Neural crest cell (in vitro differentiated cells): ENCODE results near the gene HMG20B. TPM values are rescaled to one million over a fixed set of nuclear protein-coding genes. Genes with fewer than 3 reads are reported as not detected.
A peak's percentile ranks its signal among the peaks of the same experiment; 100 is the strongest.

Experiments
- DNase-seq: peaks from one replicate; pipeline ENCODE4 v3.0.0; 2021; ENCODE audit warnings: low read depth, mixed read lengths, low spot score
- H3K27ac Mint-ChIP-seq: one replicate; pipeline ENCODE4 v1.8.0; 2021; ENCODE audit warnings: mild to moderate bottlenecking, mixed read lengths; ENCODE audit not compliant: unreplicated experiment
- H3K27me3 Mint-ChIP-seq: 2 replicates; pipeline ENCODE4 v1.8.0; 2021; ENCODE audit warnings: low read depth, mild to moderate bottlenecking, mixed read lengths
- H3K36me3 Mint-ChIP-seq: 2 replicates; pipeline ENCODE4 v1.8.0; 2021; ENCODE audit warnings: low read depth, mild to moderate bottlenecking, mixed read lengths
- H3K4me1 Mint-ChIP-seq: 2 replicates; pipeline ENCODE4 v1.8.0; 2021; ENCODE audit warnings: mixed read lengths
- H3K4me3 Mint-ChIP-seq: one replicate; pipeline ENCODE4 v1.8.0; 2021; ENCODE audit warnings: mild to moderate bottlenecking, mixed read lengths
- H3K9me3 Mint-ChIP-seq: 2 replicates; pipeline ENCODE4 v1.8.0; 2021; ENCODE audit warnings: mixed read lengths
- long read RNA-seq: library from polyadenylated mRNA; unstranded; transcript quantifications from one replicate; pipeline ENCODE4 v2.0.0, GENCODE V29; 2020
- total RNA-seq: library from RNA; stranded (reverse); gene quantifications from 2 replicates; pipeline ENCODE4 v1.2.1, GENCODE V29; 2021
- TF ChIP-seq, protein P1 (sequence below): fragments of 200-600 bp; sonication (generic); conservative IDR thresholded peaks from 2 replicates; pipeline ENCODE4 v1.5.0; 2021; ENCODE audit warnings: antibody characterized with exemption, mild to moderate bottlenecking

Gene HMG20B
- total RNA-seq, result 76.2 and 79.6 TPM in 2 replicates
- long read RNA-seq, partial matches to known transcripts, result 0 of 4 reads
- long read RNA-seq, other reads (novel, unspliced or antisense), result 2 of 4 reads

DNA sequence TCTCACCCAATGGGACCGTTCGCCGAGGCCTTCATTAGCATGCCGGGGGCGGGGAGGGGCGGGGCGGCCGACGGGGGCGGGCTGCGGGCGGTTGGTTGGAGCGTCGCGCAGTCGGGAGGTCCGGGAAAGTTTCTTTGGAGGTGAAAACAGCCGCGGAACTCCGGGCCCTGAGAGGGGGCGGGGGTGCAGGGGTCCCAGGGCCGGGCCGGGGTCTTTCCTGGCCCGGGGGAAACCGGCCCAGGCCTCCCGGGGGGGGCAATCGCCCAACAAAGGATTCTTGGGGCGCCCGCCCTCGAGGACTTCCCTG, at the start of gene HMG20B:
HMG20B (plus strand) TSS at position 90 of the 307 bp plus-strand sequence. CDS start 366 bp downstream, outside the sequence.
- Mint-ChIP-seq H3K36me3 (peaks cover 10% of the 10 kb centered on the region), H3K4me1 (peaks cover 41% of the 10 kb centered on the region), H3K9me3 (no peaks in the 10 kb centered on the region), H3K27me3 (peaks cover 21% of the 10 kb centered on the region), H3K4me3 (peak within 1 kb of the TSS; percentile 95), H3K27ac (no peak within 1 kb of the TSS)
- TF ChIP-seq, protein P1, sequence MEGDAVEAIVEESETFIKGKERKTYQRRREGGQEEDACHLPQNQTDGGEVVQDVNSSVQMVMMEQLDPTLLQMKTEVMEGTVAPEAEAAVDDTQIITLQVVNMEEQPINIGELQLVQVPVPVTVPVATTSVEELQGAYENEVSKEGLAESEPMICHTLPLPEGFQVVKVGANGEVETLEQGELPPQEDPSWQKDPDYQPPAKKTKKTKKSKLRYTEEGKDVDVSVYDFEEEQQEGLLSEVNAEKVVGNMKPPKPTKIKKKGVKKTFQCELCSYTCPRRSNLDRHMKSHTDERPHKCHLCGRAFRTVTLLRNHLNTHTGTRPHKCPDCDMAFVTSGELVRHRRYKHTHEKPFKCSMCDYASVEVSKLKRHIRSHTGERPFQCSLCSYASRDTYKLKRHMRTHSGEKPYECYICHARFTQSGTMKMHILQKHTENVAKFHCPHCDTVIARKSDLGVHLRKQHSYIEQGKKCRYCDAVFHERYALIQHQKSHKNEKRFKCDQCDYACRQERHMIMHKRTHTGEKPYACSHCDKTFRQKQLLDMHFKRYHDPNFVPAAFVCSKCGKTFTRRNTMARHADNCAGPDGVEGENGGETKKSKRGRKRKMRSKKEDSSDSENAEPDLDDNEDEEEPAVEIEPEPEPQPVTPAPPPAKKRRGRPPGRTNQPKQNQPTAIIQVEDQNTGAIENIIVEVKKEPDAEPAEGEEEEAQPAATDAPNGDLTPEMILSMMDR, result no peak
- no peak for DNase-seq

DNA sequence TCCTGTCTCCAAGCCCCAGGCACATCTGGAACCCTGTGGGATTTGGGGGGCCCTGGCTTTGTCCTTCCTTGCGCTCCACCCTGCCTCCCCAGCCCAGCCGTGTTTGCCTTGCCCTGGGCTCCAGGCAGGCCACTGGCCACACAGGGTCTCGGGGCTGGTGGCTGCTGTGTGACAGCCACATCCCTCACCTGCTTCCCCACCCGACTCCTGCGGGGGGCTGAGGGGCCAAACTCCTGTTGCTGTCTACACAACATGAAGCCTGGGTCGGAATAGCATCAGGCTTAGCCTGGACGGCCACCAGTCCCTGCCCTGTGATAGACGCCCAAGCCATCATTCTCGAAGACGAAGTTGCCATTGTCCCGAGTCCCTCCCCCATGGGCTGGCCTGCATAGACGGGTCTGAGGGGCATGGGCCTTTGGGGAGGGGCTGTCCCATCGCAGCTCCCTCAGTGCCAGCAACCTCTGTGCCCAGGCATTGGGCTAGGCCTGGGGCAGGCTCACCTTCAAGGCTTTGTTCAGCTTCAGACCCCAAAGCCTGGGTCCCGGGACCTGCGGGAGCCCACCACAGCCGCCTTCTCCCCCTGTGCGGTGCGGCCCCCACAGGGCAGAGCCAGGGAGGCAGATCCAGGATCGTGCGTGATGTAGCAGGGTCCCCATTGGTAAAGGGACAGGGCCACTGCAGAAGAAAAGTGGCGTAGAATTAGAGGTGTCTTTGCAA, 49.2 kb upstream of the HMG20B start:
- Mint-ChIP-seq H3K36me3 (peaks cover 3% of the 10 kb centered on the region), H3K27ac (no peak overlapping the region), H3K27me3 (no peaks in the 10 kb centered on the region), H3K4me3 (no peak overlapping the region), H3K4me1 (no peaks in the 10 kb centered on the region), H3K9me3 (no peaks in the 10 kb centered on the region)
- DNase-seq, result no peak
- TF ChIP-seq, protein P1, result no peak

DNA sequence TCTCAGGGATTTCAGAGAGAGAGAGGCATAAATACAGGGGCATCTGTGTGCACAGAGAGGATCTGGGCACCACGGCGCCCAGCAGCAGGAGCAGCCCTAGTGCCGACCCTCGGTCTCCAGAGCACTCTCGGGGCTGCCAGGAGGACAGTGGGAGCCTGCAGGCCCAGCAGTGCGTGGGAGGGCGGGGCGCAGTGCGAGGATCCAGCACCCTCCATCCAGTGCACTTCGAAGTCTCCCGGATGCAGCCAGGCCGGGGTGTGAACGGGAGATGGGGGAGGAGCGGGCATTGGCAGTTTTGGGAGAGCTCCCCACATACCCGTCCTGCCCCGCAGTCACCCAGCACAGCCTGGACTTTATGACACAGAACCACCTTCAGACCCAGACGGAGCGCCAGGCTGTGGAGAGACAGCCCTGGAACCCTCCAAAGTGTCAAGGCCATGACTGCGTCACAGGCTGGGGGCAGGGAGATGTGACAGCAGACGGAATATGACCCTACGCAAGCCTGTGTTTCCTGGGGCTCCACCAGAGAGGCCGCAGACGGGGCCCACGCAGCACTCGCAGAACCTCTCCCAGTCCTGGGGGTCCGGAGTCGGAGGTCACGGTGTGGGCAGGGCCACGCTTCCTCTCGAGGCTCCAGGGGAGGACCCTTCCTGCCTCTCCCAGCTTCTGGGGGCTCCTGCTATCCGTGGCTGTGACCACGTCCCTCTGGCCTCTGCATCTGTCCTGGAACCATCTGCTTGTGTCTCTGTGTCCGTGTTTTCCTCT, 48.5 kb upstream of the HMG20B start:
- TF ChIP-seq, protein P1, result no peak
- H3K9me3 Mint-ChIP-seq, result no peaks in the 10 kb centered on the region
- no peaks in the 10 kb centered on the region for H3K4me1 Mint-ChIP-seq
- H3K27ac Mint-ChIP-seq, result no peak overlapping the region
- H3K4me3 Mint-ChIP-seq, result no peak overlapping the region
- peaks cover 3% of the 10 kb centered on the region for H3K36me3 Mint-ChIP-seq
- no peaks in the 10 kb centered on the region for H3K27me3 Mint-ChIP-seq
- no peak for DNase-seq

DNA sequence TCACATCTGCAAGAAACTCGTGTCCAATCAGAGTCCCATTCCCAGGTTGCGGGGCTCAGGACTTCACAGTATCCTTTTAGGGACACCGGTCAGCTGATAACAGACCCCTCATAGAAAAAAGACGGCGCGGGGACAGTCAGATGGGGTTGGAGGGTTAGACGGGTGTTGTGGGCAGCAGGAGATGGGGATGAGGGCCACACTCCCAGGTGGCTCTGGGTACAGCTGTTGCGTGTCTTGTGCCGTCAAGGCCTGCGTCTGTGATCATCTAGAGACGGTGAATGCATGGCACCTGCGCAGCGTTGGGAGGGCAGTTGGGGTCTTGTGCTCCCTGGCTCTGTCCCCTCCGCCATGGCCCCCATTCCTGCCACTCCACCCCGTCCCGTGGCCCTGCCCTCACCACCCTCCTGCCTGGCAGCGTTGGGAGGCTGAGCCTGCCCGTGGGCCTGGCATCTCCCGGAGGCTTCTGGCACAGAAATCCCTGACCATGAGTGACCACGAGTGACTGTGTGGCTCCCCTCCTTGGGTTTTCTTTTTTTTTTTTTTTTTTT, 47.8 kb upstream of the HMG20B start:
- no peak for DNase-seq
- Mint-ChIP-seq H3K4me1 (no peaks in the 10 kb centered on the region), H3K4me3 (no peak overlapping the region), H3K36me3 (peaks cover 3% of the 10 kb centered on the region), H3K27me3 (no peaks in the 10 kb centered on the region), H3K9me3 (no peaks in the 10 kb centered on the region), H3K27ac (no peak overlapping the region)
- TF ChIP-seq, protein P1, result no peak

DNA sequence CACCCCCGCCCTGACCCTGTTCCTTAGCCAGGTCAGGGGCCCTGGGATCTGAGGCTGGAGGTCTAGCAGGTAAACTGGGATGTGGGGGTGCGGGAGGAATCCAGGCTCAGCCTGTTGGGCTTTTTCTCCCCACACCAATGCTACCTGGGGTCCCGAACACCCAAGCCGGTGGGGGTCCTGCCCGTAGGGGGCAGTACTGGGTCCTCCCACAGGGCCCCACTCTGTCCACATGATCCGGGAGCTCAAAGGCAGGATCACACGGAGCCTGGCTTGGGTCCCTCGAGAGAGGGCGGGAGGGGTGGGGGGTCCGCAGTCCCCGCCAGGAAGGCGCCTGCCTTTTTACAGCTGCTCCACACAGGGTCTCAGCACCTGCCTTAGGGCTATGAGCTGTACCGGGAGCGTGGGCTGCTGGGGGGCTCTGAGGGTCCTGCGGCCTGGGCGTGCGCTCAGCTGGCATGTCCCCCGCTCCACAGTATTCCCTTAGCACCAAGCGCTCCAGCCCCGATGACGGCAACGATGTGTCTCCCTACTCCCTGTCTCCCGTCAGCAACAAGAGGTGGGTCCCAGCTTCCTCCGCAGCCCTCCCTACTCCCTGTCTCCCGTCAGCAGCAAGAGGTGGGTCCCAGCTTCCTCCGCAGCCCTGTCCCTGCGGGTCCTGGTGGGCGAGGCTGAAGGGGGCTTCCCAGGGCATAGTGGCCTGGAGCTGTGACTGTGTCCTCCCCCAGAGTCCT, 46.1 kb upstream of the HMG20B start:
- H3K4me1 Mint-ChIP-seq, result no peaks in the 10 kb centered on the region
- H3K9me3 Mint-ChIP-seq, result no peaks in the 10 kb centered on the region
- no peak overlapping the region for H3K27ac Mint-ChIP-seq
- no peak overlapping the region for H3K4me3 Mint-ChIP-seq
- H3K27me3 Mint-ChIP-seq, result no peaks in the 10 kb centered on the region
- DNase-seq, result no peak
- H3K36me3 Mint-ChIP-seq, result no peaks in the 10 kb centered on the region
- TF ChIP-seq, protein P1, result peak; percentile 39
